ENCODE measurements around the gene EPB42.

EPB42 gene

DNA sequence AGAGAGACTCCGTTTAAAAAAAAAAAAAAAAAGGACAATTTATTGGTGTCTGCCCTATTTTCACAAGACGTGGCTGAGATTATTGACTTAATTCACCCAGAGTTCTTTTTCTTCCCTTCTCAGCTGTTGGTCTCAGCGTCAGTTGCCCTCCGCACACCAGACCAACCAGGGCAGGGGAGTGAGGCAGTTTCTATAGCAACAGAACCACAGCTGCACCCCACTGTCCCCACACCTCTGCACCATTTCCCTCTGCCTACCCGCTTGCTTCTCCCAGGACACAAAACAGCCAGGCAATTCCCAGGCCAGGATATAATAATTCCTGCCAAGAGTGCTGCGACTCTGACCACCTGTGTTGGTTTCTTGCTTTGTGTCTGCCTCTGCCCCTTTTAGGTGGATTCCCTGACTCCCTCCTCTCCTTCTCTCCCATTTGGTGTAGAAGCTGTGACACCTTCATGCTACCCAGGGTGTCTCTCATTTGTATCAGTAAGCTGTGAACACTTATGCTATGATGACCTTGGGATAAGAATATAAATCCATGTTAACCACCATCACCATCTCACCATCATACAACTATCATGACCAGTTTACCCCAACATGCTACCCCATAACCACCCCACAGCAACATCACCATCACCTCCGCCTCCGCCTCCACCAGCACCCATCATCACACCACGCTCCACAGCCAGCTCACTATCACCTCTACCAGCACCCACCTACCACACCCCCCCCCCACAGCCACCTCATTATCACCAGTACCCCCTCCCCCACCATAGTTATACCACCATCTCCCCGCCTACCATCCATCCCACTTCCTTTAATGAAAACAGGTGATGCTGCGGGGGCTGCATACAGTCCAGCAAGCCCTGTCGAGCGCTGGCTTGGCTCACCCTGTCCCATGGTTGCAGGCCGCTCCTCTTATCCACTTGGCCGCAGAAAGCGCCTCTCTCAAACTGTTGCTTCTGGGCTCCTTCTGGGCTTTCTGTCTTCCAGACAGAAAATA is 589 bp downstream of the EPB42 start:
- no peak overlapping the region for H3K4me3 ChIP-seq (ENCODE audit: low read length)
- H3K27me3 ChIP-seq (ENCODE audit: low read depth, low read length): no peaks in the 10 kb centered on the region
- 0 out of 2 replicates have a peak, but pooled peaks cover under 1% of the 10 kb centered on the region for H3K4me1 ChIP-seq (ENCODE audit: low read length)
- no peak overlapping the region for H3K9ac ChIP-seq (ENCODE audit: low read length)
- no peaks in the 10 kb centered on the region for H3K79me2 ChIP-seq (ENCODE audit: low read length)
- H3K4me2 ChIP-seq (ENCODE audit: low read length): no peak overlapping the region
- no peak overlapping the region for H2AFZ ChIP-seq (ENCODE audit: low read depth, low read length)
- H4K20me1 ChIP-seq (ENCODE audit: insufficient read depth, low read length): no peaks in the 10 kb centered on the region
- no peak overlapping the region for H3K27ac ChIP-seq (ENCODE audit: low read length)
- H3K36me3 ChIP-seq (replicated peaks; ENCODE audit: low read depth, low read length): no peaks in the 10 kb centered on the region
- no peaks in the 10 kb centered on the region for H3K9me3 ChIP-seq (ENCODE audit: insufficient read depth, low read length)
- TF ChIP-seq, protein P1, sequence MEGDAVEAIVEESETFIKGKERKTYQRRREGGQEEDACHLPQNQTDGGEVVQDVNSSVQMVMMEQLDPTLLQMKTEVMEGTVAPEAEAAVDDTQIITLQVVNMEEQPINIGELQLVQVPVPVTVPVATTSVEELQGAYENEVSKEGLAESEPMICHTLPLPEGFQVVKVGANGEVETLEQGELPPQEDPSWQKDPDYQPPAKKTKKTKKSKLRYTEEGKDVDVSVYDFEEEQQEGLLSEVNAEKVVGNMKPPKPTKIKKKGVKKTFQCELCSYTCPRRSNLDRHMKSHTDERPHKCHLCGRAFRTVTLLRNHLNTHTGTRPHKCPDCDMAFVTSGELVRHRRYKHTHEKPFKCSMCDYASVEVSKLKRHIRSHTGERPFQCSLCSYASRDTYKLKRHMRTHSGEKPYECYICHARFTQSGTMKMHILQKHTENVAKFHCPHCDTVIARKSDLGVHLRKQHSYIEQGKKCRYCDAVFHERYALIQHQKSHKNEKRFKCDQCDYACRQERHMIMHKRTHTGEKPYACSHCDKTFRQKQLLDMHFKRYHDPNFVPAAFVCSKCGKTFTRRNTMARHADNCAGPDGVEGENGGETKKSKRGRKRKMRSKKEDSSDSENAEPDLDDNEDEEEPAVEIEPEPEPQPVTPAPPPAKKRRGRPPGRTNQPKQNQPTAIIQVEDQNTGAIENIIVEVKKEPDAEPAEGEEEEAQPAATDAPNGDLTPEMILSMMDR (IDR thresholded peaks at IDR 0.05; ENCODE audit: low read depth, low read length): no peak
- TF ChIP-seq EZH2phosphoT487 (IDR thresholded peaks at IDR 0.05; ENCODE audit: low read depth): no peak

DNA sequence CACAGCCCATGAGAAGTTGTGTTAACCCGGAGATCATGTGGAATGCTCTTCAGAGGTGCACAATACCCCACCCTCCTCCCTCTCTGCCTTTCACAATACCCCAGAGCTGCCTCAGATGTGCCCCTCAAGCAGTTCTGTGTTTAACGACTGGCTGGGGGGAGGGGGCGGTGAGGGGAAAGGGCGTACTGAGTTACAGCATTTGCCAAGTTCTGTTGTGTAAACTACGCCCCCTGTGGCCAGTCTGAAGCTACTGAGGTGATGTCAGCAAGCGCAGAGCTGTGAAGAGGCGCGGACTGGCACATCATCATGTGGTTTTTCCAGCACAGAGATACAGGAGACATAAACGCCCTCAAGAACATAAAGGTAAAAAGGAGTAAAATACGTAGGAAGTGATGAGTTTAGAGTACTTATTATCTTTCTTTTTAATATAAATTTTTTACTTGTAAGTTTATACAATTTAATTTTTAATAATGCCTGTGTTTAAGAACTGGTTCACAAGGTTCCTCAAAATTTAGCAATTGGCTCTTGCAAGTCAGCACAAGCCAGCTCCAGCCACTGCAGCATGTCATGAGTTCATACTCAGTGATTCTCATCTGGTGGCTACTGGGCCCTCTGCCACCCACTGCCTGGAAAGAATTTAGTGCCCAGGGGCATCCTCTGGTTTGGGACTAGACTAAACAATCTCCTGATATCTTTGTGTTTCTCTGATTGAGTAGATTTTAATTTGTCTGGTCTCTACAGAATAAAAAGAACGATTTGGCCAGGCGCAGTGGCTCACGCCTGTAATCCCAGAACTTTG is 1.7 kb downstream of the EPB42 start:
- Histone ChIP-seq H3K9me3 (ENCODE audit: insufficient read depth, low read length) (no peaks in the 10 kb centered on the region), H3K4me2 (ENCODE audit: low read length) (no peak overlapping the region), H2AFZ (ENCODE audit: low read depth, low read length) (no peak overlapping the region), H3K4me1 (ENCODE audit: low read length) (no peaks in the 10 kb centered on the region), H3K4me3 (ENCODE audit: low read length) (no peak overlapping the region), H3K27ac (ENCODE audit: low read length) (no peak overlapping the region), H3K9ac (ENCODE audit: low read length) (no peak overlapping the region), H3K36me3 (replicated peaks; ENCODE audit: low read depth, low read length) (no peaks in the 10 kb centered on the region), H3K79me2 (ENCODE audit: low read length) (no peaks in the 10 kb centered on the region), H4K20me1 (ENCODE audit: insufficient read depth, low read length) (no peaks in the 10 kb centered on the region), H3K27me3 (ENCODE audit: low read depth, low read length) (no peaks in the 10 kb centered on the region)
- TF ChIP-seq EZH2phosphoT487 (IDR thresholded peaks at IDR 0.05; ENCODE audit: low read depth): no peak
- TF ChIP-seq, protein P1 (IDR thresholded peaks at IDR 0.05; ENCODE audit: low read depth, low read length): peak; percentile 12; the same call in 1 of the 2 replicates

DNA sequence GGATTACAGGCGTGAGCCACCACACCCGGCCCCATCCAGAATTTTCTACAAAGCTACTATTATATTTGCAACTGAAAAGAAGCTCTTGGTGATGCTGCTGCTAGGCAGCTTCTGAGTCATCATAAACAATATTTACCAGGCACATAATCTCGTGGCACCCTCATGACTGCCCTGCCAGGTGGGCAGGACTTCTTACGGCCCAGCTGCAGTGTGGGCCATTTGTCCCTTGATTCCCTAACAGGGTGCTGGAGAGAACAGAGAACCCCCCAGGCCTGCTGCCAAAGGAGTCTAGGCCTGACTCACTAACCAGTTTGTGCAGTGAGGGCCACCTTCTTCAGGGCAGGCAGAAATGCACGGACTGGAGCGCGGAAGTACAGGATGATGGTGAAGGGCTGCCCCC is 4.9 kb downstream of the EPB42 start:
- no peak overlapping the region for H3K9ac ChIP-seq (ENCODE audit: low read length)
- no peaks in the 10 kb centered on the region for H3K9me3 ChIP-seq (ENCODE audit: insufficient read depth, low read length)
- no peak overlapping the region for H3K4me3 ChIP-seq (ENCODE audit: low read length)
- H3K4me2 ChIP-seq (ENCODE audit: low read length): no peak overlapping the region
- no peaks in the 10 kb centered on the region for H3K79me2 ChIP-seq (ENCODE audit: low read length)
- H3K27ac ChIP-seq (ENCODE audit: low read length): no peak overlapping the region
- H3K4me1 ChIP-seq (ENCODE audit: low read length): no peaks in the 10 kb centered on the region
- H3K36me3 ChIP-seq (replicated peaks; ENCODE audit: low read depth, low read length): no peaks in the 10 kb centered on the region
- H2AFZ ChIP-seq (ENCODE audit: low read depth, low read length): no peak overlapping the region
- no peak for TF ChIP-seq EZH2phosphoT487 (IDR thresholded peaks at IDR 0.05; ENCODE audit: low read depth)
- TF ChIP-seq, protein P1 (IDR thresholded peaks at IDR 0.05; ENCODE audit: low read depth, low read length): no peak
- H3K27me3 ChIP-seq (ENCODE audit: low read depth, low read length): no peaks in the 10 kb centered on the region
- H4K20me1 ChIP-seq (ENCODE audit: insufficient read depth, low read length): no peaks in the 10 kb centered on the region

Measured in OCI-LY3 (cell line).